ENCODE measurements around the gene OSTN.

DNA sequence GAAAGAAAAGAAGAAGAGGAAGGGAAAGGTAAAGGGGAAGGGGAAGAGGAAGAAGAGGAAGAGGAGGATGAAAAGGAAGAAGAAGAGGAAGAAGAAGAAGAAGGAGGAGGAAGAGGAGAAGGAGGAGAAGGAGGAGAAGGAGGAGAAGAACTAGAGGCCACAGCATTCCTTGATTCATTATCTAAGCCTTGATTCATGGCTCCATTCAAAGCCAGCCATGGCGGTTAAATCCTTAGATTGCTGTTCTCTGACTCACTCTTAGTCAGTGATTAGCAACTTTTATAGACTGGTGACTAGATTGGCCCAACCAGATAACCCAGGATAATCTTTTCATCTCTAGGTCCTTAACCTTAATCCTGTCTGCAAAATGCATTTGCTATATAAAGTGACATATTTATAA, 47.6 kb downstream of the OSTN start:
- TF ChIP-seq CTCF (IDR thresholded peaks at IDR 0.05) (no peak), POLR2A (IDR thresholded peaks at IDR 0.05) (no peak)
